Measurements from ENCODE around the gene SHKBP1. TPM values are rescaled to one million over a fixed set of nuclear protein-coding genes. Genes with fewer than 3 reads are reported as not detected.
A peak's percentile ranks its signal among the peaks of the same experiment; 100 is the strongest.
"Not testable (repeated sequence)": the region's sequence is repeated elsewhere in the genome, so short reads cannot be mapped to it uniquely, and the experiment has no call there.

SHKBP1 gene, protein sequence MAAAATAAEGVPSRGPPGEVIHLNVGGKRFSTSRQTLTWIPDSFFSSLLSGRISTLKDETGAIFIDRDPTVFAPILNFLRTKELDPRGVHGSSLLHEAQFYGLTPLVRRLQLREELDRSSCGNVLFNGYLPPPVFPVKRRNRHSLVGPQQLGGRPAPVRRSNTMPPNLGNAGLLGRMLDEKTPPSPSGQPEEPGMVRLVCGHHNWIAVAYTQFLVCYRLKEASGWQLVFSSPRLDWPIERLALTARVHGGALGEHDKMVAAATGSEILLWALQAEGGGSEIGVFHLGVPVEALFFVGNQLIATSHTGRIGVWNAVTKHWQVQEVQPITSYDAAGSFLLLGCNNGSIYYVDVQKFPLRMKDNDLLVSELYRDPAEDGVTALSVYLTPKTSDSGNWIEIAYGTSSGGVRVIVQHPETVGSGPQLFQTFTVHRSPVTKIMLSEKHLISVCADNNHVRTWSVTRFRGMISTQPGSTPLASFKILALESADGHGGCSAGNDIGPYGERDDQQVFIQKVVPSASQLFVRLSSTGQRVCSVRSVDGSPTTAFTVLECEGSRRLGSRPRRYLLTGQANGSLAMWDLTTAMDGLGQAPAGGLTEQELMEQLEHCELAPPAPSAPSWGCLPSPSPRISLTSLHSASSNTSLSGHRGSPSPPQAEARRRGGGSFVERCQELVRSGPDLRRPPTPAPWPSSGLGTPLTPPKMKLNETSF
- total RNA-seq (2014; rRNA removed; shearing (Covaris generic)), result 43.8 and 70.2 TPM in 2 replicates

DNA sequence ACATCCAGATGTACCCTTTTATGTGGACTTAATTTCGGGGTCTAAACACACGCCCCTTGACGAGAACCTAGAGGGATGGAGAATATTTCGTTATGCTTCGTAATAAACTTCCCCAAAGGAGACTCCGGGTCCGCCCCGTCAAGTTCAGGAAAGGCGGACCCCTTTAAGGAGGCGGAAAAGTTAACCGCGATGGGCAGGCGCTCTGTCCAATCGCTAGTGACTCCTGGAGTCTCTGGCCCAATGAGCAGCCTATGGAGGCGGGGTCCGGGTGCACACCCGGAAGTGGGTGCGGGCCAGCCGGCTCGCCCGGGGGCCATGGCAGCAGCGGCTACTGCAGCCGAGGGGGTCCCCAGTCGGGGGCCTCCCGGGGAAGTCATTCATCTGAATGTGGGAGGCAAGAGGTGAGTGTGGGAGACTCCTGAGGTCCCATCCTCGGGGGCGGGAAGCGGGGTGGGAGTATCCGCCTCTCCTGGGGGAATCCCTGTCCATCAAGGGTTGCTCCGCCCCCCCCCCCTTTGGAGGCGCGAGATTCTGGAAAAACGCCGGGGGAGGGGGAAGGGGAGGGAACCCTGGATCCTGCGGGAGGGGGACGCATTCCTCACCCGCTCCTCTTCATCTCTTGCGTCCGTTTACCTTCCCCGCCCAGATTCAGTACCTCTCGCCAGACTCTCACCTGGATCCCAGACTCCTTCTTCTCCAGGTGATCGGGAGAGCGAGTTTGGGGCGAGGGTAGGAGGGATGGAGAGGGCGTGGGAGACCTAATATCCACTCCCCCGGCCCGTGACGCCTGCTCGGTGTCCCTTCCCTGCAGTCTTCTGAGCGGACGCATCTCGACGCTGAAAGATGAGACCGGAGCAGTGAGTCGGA, at the start of gene SHKBP1:
SHKBP1 (plus strand) TSS at position 289 of the 867 bp plus-strand sequence; CDS start at position 316, 27 bp downstream.
- peak; percentile 95 for DNase-seq (ENCODE audit: low spot score)

DNA sequence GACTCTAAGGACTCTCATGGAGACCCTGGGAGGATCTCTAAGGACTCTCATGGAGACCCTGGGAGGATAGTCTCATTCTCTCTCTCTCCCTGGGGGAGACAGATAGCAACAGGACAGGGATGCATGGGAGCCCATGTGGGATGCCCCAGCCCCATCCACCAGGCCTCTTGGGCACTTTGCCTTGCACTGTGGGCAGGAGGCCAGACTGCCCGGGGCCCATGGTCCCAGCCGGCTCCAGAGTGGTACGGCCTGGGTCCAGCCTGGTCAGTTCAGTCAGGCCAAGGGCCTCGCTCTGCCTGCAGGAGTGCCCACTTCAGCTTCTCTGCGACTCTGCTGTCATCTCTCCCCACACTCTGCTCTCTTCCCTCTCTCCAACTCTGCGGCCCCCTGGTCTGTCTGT, 48.6 kb upstream of the SHKBP1 start:
- DNase-seq (ENCODE audit: low spot score), result no peak

DNA sequence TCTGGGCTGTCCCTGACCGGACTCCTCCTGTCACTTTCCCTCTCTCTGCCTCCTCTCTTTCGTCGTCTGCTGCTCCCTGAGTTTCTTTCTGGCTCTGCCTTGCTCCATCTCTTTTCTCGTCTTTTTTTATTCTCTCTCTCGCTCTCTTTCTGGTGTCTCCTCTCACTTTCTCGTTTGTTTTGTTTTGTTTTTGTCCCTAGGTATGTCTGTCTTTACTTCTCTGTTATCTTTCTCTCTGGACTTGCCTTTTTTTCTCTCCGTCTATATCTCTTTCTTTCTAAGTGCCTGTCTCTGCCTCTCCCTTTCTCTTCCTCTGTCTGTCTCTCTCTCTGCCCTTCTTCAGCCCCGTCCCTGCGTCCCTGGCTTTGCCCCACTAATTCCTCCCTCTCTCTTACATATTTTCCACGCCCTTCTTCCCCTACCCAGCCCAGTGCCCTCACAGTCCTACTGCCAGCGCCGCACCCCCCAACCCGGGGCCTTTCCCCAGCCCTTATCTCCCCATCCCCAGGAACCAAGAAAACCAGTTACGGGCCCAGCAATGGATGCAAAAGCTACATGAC, 48.1 kb upstream of the SHKBP1 start:
- no peak for DNase-seq (ENCODE audit: low spot score)

DNA sequence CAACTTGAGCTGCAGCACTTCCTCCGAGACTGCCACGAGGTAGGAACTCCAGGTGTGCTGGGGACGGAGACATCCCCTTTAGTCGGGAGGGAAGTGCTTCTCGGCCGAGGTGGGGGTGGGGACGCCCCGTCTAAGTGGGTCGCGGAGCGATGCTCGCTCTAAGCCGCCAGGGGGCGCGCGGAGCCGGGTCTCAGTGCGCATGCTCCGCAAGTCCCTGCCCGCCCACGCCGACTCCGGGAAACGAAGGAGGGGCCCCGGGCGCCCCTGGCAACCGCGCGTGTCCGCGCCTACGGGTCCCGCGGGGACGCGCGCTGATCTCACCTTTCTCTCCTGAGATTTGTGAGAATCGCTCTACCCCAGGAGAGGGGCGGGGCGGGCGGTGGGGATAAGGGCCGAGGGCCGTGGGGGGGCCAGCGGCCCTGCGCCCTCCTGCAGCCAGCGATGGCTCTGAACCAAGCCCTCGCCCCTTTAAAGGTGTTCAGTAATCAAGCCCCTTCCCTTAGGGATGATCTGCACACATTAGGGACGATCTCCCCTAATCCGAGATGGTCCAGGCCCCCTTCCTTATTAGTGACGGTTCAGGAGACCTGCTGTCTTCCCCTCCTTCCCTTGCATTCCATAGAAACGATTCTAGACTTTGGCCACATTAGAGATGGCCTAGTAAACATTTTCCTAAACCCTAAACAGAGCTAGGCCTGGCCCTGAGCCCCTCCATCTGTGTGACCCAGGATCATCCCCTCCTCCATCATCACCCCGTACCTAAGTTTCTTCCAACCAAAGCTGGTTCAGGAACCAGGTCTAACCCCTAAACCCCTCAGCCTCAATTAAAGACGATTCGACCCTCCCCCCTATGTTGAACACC, 47.3 kb upstream of the SHKBP1 start:
- peak; percentile 67 for DNase-seq (ENCODE audit: low spot score)

DNA sequence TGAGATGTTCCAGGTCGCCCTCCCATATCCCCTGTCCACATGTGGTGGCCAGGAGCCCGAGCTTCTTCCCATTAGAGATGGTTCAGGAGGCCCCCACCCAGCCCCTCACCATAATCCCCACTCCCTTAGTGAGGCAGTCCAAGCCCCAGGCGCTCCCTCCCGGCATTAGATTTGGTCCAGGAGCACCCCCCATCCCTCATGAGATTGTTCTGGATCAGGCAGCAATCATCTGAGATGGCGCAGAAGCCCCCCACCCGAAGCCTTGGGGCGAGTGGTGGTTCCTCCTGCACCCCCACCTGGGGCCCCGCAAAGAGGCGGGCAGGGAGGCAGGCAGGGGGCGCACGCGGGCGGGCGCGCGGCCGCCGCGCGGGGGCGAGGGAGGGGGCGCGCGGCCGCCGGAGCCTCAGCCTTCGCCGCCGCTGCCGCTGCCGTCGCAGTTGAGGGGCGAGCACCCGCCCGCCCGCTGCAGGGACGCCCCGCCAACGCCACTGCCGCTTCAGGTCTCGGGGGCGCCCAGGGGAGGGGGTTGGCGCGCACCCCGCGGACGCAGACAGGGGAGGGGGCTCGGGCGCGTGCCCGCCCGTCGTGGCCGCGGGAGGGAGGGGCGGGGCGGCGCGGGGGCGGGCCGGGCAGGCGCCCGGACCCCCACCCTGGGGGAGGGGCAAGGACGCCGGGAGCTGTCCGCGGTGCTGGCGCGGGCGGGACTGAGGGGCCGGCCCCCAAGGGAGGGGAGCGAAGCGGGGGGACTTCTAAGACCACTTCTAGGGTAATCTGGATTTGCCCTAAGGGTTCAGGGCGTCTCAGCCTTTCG, 46.4 kb upstream of the SHKBP1 start:
- DNase-seq (ENCODE audit: low spot score), result no peak

DNA sequence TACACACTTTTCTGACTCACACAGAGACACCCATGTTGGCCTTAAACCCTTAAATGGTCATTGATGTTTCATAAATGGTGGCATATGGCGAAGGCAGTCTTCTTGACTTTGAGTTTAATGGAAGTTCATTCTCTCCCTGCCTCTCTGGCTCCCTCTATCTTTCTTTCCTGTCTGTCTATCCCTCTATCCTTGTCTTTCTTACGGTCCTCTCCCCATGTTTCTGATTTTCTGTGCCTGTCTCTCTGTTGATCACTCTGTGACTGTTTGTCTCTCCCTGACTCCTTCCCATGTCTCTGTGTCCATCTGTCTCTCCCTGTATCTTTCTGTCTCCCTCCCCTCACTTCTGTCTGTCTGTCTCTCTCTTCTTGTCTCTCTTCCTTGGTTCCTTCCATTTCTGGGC, 43.2 kb upstream of the SHKBP1 start:
- no peak for DNase-seq (ENCODE audit: low spot score)

DNA sequence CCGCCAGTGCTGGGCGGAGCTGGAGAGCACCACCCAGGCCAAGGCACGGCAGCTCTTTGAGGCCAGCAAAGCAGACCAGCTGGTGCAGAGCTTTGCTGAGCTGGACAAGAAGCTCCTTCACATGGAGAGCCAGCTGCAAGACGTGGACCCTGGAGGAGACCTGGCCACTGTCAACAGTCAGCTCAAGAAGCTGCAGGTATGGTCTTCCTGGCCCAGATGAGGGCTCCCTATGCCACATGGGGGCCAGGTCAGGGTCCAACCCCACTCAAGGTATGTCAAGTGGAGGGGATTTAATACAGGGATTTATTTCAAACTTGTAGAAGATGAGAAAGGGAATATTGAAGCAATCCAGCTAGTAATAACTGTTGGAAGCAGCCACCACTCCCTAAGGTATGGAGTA, 42.5 kb upstream of the SHKBP1 start:
- no peak for DNase-seq (ENCODE audit: low spot score)

DNA sequence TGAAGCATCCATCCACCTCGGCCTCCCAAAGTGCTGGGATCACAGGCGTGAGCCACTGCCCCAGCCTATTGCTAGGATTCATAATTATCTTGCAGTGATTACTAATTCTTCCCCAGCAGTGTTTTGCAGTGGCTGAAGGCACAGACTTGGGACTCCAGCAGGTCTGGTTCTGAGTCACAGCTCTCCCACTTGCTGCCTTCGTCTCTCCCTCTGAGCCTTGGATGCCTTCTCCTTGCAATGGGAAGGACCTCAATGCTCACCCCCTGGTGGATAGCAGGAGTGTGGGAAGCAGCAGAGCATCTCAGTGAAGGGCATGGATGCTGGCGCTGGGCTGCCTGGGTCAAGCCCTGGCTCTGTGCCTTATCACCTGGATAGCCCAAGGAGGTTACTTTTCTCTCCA, 37.6 kb upstream of the SHKBP1 start:
- DNase-seq (ENCODE audit: low spot score), result no peak

DNA sequence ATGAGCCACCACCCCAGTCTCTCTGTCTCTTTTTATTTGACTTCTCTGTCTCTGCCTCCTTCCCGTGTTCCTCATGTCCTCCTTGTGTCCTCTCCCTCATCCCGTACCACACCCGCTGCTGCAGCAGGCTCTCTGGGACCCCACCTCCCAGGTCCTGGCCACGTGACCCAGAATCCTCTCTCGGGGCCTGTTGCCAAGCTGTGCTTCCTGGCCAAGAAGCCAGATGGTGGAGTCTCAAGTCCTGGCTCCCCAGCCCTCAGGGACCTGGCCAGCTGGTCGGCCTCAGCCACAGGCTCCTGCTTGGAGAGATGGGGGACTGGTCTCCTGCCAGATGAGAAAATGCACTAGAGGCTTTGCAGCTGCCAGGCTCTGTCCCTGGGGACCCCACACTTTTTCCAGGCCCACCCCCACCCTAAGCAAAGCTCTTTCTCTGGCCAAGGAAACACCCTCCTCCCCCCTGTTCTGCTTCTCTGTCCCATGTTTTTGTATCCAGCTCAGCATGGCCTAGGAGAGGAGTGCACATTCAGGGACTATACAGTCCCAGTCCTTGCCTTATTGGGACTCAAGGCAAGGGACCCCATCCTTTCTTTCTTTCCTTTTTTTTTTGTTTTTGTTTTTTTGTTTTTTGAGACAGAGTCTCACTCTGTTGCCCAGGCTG, 34.3 kb upstream of the SHKBP1 start:
- DNase-seq (ENCODE audit: low spot score), result no peak

DNA sequence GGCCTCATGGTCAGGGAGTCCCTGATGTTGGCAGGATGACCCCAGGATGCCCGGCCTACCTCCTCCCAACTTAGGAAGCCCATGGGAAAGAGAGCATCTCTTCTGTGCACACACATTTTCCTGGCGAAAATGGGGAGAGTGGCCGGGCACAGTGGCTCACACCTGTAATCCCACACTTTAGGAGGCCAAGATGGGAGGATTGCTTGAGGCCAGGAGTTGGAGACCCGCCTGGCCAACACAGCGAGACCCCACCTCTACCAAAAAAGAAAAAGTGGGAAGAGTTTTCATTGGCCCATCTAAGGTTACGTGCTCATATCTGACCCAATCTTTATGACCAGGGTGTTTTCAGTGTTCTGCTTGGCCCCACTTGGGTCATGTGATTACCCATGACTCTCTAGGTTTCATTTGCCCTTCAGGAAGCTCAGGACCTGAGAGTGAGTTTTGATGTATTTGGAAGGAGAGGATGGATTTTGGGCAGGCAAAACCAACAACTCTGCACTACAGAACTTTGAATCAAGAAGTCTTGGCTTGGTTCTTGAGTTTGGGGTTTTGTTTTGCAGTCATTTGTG, 33.6 kb upstream of the SHKBP1 start:
- no peak for DNase-seq (ENCODE audit: low spot score)

DNA sequence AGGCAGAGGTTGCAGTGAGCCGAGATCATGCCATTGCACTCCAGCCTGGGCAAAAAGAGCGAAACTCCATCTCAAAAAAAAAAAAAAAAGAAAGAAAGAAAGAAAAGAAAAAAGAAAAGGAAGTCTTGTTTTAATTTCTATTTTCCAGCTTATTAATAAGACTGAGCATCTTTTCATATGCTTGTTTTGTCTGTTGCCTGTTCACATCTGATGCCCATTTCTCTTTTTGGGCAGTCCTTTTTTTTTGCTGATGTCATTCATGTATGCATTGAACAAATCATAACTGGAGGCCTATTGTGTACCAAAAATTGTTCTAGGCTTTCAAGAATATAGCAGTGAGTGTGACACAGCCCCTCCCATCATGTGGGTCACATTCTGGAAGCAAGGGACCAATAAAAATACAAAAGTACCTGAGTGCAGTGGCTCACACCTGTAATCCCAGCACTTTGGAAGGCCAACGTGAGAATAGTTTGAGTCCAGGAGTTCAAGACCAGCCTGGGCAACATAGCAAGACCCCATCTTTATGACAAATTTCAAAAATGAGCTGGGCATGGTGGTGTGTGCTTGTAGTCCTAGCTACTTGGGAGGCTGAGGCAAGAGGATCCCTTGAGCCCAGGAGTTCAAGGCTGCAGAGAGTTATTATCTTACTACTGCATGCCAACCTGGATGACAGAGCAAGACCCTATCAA, 30.4 kb upstream of the SHKBP1 start:
- not testable (repeated sequence) for DNase-seq (ENCODE audit: low spot score)

DNA sequence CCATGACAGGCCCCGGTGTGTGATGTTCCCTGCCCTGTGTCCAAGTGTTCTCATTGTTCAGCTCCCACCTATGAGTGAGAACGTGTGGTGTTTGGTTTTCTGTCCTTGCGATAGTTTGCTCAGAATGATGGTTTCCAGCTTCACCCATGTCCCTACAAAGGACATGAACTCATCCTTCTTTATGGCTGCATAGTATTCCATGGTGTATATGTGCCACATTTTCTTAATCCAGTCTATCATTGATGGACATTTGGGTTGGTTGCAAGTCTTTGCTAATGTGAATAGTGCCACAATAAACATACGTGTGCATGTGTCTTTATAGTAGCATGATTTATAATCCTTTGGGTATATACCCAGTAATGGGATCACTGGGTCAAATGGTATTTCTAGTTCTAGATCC, 29.5 kb upstream of the SHKBP1 start:
- not testable (repeated sequence) for DNase-seq (ENCODE audit: low spot score)

DNA sequence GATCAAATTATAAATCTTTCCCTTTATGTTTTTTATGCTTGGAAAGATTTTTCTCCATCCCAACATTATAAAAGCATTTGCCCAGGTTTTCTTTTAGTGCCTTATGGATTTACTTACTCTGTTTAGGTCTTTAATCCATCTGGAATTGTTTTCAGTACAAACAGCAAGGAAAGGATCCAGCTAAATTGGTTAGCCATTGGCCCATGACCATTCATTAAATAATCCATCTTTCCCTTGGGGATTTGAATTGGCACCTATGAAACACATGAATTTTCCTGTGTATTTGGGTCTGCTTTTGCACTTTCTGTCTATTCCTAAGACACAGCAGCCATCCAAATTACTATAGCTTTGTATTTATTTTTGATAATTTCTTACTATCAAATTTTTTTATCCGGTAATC, 28.8 kb upstream of the SHKBP1 start:
- DNase-seq (ENCODE audit: low spot score), result no peak

DNA sequence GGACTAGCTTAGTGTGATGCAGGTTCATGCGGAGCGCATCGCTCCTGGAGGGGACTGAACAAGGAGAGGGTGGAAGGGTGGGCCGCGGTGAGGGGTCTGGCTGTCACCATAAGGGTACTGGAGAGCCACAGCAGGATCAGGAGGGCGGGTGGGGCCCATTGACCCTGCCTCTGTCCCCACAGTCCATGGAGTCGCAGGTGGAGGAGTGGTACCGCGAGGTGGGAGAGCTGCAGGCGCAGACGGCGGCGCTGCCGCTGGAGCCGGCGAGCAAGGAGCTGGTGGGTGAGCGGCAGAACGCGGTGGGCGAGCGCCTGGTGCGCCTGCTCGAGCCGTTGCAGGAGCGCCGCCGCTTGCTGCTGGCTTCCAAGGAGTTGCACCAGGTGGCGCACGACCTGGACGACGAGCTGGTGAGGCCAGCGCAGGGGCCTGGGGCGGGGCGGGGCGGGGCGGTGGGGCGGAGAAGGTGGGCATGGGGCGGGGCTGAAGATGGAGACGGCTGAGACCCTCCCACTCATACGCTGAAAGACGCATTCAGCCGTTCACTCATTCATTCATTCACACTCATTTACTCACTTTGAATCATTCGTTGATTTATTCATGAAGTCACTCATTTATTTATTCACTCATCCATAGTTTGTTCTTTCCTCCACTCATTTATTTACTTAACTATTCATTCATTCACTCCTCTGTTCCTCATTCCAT, 27.5 kb upstream of the SHKBP1 start:
- DNase-seq (ENCODE audit: low spot score), result no peak

DNA sequence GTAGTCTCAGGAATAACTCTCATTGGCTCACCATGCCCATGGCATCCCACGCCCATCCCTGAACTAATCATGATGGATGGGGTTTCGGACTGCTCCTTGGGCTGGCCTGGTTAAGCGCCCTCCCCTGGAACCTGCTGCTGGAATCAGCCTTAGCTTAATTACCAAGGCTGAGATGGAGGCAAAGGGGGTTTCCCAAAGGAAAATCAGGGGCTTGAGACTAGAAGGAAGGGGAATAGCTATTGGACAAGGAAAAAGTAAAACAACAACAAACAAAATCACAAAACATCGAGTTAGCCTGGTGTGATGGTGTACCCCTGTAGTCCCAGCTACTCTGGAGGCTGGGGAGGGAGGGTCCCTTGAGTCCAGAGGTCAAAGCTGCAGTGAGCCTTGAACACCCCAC, 25.7 kb upstream of the SHKBP1 start:
- no peak for DNase-seq (ENCODE audit: low spot score)

DNA sequence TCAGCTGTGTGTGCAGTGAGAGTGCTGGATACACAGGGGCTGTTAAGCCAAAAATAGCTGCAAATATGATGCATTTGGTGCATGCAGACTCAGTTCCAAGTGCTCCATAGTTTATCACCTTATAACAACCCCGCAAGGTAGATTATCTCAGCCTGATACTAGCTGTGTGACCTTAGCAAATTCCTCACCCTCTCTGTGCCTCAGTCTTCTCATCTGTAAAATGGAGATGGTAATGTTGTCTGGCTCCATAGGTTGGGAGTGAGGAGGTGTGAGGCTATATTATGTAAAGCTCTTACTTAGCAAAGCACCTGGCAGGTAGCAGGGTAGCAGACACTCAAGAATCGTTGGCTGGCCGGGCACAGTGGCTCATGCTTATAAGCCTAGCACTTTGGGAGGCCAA, 23.8 kb upstream of the SHKBP1 start:
- no peak for DNase-seq (ENCODE audit: low spot score)

DNA sequence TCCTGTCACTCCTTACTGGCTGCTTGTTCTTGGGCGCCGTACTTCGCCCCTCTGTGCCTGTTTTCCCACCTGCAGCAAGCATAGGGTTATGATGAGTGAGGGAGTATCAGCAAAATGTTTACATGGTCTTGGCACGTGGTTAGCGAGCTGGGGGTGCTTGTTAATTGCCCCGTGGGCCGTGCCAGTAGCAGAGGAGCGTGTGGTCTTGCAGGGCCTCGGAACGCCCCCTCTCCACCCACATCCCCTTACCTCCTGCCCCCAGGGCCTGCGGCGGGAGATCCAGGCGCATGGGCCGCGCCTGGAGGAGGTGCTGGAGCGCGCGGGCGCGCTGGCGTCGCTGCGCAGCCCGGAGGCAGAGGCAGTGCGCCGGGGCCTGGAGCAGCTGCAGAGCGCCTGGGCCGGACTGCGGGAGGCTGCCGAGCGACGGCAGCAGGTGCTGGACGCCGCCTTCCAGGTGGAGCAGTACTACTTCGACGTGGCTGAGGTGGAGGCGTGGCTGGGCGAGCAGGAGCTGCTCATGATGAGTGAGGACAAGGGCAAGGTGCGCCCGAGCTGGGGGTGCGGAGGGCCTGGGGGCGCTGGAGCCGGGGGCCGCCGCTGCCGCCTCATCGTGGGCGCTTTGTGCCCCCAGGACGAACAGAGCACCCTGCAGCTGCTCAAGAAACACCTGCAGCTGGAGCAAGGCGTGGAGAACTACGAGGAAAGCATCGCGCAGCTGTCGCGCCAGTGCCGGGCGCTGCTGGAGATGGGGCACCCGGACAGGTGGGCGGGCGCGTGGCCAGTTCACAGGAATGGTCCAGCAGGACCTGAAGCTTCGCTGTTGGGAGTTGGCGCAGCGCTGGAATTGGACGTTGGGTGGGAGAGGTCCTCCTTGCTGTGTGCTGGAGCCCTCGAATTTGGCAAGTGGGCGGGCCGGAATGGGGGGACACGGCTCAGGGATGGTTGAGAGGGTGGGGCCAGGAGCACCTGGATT, 22.5 kb upstream of the SHKBP1 start:
- DNase-seq (ENCODE audit: low spot score), result no peak

All from A172 (cell line).